ENCODE results near the gene LCE2C.

- TF ChIP-seq TAF1 (IDR thresholded peaks at IDR 0.05; ENCODE audit: borderline replicate concordance, low read depth, low read length) (no peak), GABPA (IDR thresholded peaks at IDR 0.05; ENCODE audit: low read depth) (no peak), CTCF (IDR thresholded peaks at IDR 0.05) (no peak)
Measured at GRCh38 chr1:152643945-152644344, 31.1 kb upstream of the LCE2C start.

All from SK-N-SH (cell line).